Effector memory CD4-positive, alpha-beta T cell (primary cell): Measurements from ENCODE around the gene HRCT1.
"Not testable (repeated sequence)": the region's sequence is repeated elsewhere in the genome, so short reads cannot be mapped to it uniquely, and the experiment has no call there.

ENCODE experiments used
- DNase-seq, 3 donors: peaks; one replicate each; pipeline ENCODE4 v3.0.0-alpha.2; 2020
- H3K27ac ChIP-seq: 2 replicates; pipeline ENCODE4 v1.7.0; 2013; ENCODE audit warnings: mild to moderate bottlenecking, low read length, moderate library complexity; ENCODE audit not compliant: insufficient read depth, poor library complexity, severe bottlenecking
- H3K27me3 ChIP-seq: replicated peaks from 2 replicates; pipeline ENCODE4 v1.7.0; 2013; ENCODE audit warnings: mild to moderate bottlenecking, low read length; ENCODE audit not compliant: insufficient read depth, control insufficient read depth, poor library complexity, severe bottlenecking
- H3K36me3 ChIP-seq: 2 replicates; pipeline ENCODE4 v1.7.0; 2013; ENCODE audit warnings: mild to moderate bottlenecking, low read length, moderate library complexity; ENCODE audit not compliant: control insufficient read depth, insufficient read depth
- H3K4me1 ChIP-seq: 2 replicates; pipeline ENCODE4 v1.7.0; 2013; ENCODE audit warnings: low read length, mild to moderate bottlenecking; ENCODE audit not compliant: control insufficient read depth, insufficient read depth, poor library complexity, severe bottlenecking
- H3K4me3 ChIP-seq: 2 replicates; pipeline ENCODE4 v1.7.0; 2013; ENCODE audit warnings: low read length, low read depth, mild to moderate bottlenecking; ENCODE audit not compliant: insufficient read depth, poor library complexity, severe bottlenecking
- H3K9me3 ChIP-seq: 2 replicates; pipeline ENCODE4 v1.7.0; 2013; ENCODE audit warnings: mild to moderate bottlenecking, low read length, moderate library complexity; ENCODE audit not compliant: control insufficient read depth

Gene HRCT1

GRCh38 chr9:35864695-35865255 is 41.2 kb upstream of the HRCT1 start:
- DNase-seq, result no peak
- H3K4me1 ChIP-seq, result no peaks in the 10 kb centered on the region
- H3K9me3 ChIP-seq, result no peaks in the 10 kb centered on the region
- H3K36me3 ChIP-seq, result no peaks in the 10 kb centered on the region
- no peaks in the 10 kb centered on the region for H3K27me3 ChIP-seq
- H3K27ac ChIP-seq, result no peak overlapping the region
- no peak overlapping the region for H3K4me3 ChIP-seq

GRCh38 chr9:35867538-35867937 is 38.5 kb upstream of the HRCT1 start:
- no peaks in the 10 kb centered on the region for H3K27me3 ChIP-seq
- no peaks in the 10 kb centered on the region for H3K36me3 ChIP-seq
- no peaks in the 10 kb centered on the region for H3K4me1 ChIP-seq
- no peak for DNase-seq
- no peaks in the 10 kb centered on the region for H3K9me3 ChIP-seq
- H3K4me3 ChIP-seq, result no peak overlapping the region
- no peak overlapping the region for H3K27ac ChIP-seq

GRCh38 chr9:35868933-35869332 is 37.1 kb upstream of the HRCT1 start:
- no peak for DNase-seq
- Histone ChIP-seq H3K4me3 (no peak overlapping the region), H3K27ac (no peak overlapping the region), H3K4me1 (no peaks in the 10 kb centered on the region), H3K27me3 (no peaks in the 10 kb centered on the region), H3K9me3 (no peaks in the 10 kb centered on the region), H3K36me3 (no peaks in the 10 kb centered on the region)

GRCh38 chr9:35869621-35870216 is 36.3 kb upstream of the HRCT1 start:
- DNase-seq, result no peak
- Histone ChIP-seq H3K27ac (no peak overlapping the region), H3K9me3 (no peaks in the 10 kb centered on the region), H3K4me1 (no peaks in the 10 kb centered on the region), H3K4me3 (no peak overlapping the region), H3K27me3 (no peaks in the 10 kb centered on the region), H3K36me3 (no peaks in the 10 kb centered on the region)

- no peaks in the 10 kb centered on the region for H3K4me1 ChIP-seq
- no peaks in the 10 kb centered on the region for H3K9me3 ChIP-seq
- DNase-seq, result no peak
- no peaks in the 10 kb centered on the region for H3K27me3 ChIP-seq
- no peak within 1 kb of the TSS for H3K27ac ChIP-seq
- H3K36me3 ChIP-seq, result no peaks in the 10 kb centered on the region
- no peak within 1 kb of the TSS for H3K4me3 ChIP-seq
These were observed 35.6 kb upstream of the HRCT1 start, which contains the start of gene OR13J1 for GRCh38 chr9:35870351-35870923. Gene OR13J1 (minus strand): TSS chr9:35870401. CDS start chr9:35870401, 0 bp downstream.

- DNase-seq, result no peak
- Histone ChIP-seq H3K9me3 (no peaks in the 10 kb centered on the region), H3K27me3 (no peaks in the 10 kb centered on the region), H3K4me1 (no peaks in the 10 kb centered on the region), H3K4me3 (no peak overlapping the region), H3K27ac (no peak overlapping the region), H3K36me3 (no peaks in the 10 kb centered on the region)
These were observed 34.5 kb upstream of the HRCT1 start for GRCh38 chr9:35871545-35871944.

GRCh38 chr9:35872505-35872904 is 33.5 kb upstream of the HRCT1 start:
- no peaks in the 10 kb centered on the region for H3K4me1 ChIP-seq
- H3K36me3 ChIP-seq, result no peaks in the 10 kb centered on the region
- no peaks in the 10 kb centered on the region for H3K9me3 ChIP-seq
- H3K27ac ChIP-seq, result no peak overlapping the region
- no peak for DNase-seq
- no peak overlapping the region for H3K4me3 ChIP-seq
- H3K27me3 ChIP-seq, result no peaks in the 10 kb centered on the region

GRCh38 chr9:35882263-35882848 is 23.6 kb upstream of the HRCT1 start:
- Histone ChIP-seq H3K36me3 (no peaks in the 10 kb centered on the region), H3K9me3 (no peaks in the 10 kb centered on the region), H3K4me1 (no peaks in the 10 kb centered on the region), H3K27me3 (no peaks in the 10 kb centered on the region), H3K4me3 (no peak overlapping the region), H3K27ac (no peak overlapping the region)
- DNase-seq, result peak; percentile 54 to 76 (median 62)

- Histone ChIP-seq H3K9me3 (no peaks in the 10 kb centered on the region), H3K4me1 (no peaks in the 10 kb centered on the region), H3K27ac (no peak overlapping the region), H3K4me3 (no peak overlapping the region), H3K36me3 (no peaks in the 10 kb centered on the region), H3K27me3 (no peaks in the 10 kb centered on the region)
- no peak for DNase-seq
These were observed 23.0 kb upstream of the HRCT1 start for GRCh38 chr9:35882996-35883395.

- not testable (repeated sequence) for H3K4me1 ChIP-seq, DNase-seq, H3K27ac ChIP-seq, H3K4me3 ChIP-seq, H3K36me3 ChIP-seq, H3K9me3 ChIP-seq, H3K27me3 ChIP-seq
These were observed 21.1 kb upstream of the HRCT1 start for GRCh38 chr9:35884908-35885307.
